Hematopoietic multipotent progenitor cell (in vitro differentiated cells): ENCODE measurements around the gene ATG7. TPM values are rescaled to one million over a fixed set of nuclear protein-coding genes. Genes with fewer than 3 reads are reported as not detected.
"Not testable (repeated sequence)": the region's sequence is repeated elsewhere in the genome, so short reads cannot be mapped to it uniquely, and the experiment has no call there.

Experiments used
- DNase-seq, 3 donors: peaks; one replicate each; pipeline ENCODE4 v3.0.0-alpha.2; 2011 to 2015; ENCODE audit warnings: low read depth in 2 of 3, low spot score in 2 of 3
- total RNA-seq: library from RNA; depleted of rRNA; stranded (reverse); fragments of >200 nt; gene quantifications from one replicate; pipeline ENCODE4 v1.2.3, GENCODE V29; 2012

ATG7 gene
- total RNA-seq, 1 donor, result 33.9 TPM

GRCh38 chr3:11250902-11251806 lies 21.0 kb upstream of the ATG7 start:
- DNase-seq, result no peak

DNA sequence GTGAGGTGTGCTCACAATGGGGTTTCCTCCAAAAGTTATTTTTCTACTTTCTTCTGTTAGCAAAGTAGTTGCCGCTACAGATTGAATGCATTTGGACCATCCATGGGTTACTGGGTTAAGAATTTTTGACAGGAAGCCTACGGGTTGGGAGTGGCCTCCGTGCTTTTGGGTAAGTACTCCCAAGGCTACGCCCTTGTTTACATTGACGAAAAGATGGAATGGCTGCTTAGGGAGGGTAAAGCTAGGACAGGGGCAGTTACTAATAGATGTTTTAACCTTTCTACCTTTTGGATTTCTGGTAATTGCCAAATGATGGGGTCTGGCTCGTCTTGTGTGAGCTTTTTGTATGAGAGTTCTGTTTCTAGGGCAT lies 20.4 kb upstream of the ATG7 start:
- DNase-seq, result no peak

DNA sequence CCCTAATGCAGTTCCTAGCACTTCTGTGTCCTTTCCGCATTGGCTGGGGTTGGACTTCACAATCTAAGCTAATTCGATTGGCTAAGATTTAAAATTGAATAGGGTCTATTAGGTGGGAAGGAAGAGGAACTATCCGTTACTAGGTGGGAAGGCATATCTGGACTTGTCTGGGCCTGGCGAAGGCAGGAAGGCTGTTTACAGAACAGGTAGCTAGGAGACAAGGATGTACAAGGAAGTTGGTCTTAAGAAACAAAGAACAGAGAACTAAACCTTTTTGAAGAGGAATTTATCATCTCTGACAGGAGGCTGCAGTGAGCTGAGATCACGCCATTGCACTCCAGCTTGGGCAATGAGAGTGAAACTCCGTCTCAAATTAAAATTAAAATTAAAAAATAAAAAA lies 17.3 kb upstream of the ATG7 start:
- DNase-seq, result no peak

- DNase-seq, result not testable (repeated sequence)
Measured at GRCh38 chr3:11255537-11255936, 16.7 kb upstream of the ATG7 start.

DNA sequence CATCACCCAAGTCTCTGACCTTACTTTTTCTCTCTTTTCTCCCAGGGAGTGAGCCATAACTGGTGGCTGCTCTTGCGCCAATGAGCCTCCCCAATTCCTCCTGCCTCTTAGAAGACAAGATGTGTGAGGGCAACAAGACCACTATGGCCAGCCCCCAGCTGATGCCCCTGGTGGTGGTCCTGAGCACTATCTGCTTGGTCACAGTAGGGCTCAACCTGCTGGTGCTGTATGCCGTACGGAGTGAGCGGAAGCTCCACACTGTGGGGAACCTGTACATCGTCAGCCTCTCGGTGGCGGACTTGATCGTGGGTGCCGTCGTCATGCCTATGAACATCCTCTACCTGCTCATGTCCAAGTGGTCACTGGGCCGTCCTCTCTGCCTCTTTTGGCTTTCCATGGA lies 13.2 kb upstream of the ATG7 start:
- DNase-seq, result no peak

- DNase-seq, result peak in 1 of 3 donors; percentile 41
Measured at GRCh38 chr3:11260460-11260859, 11.7 kb upstream of the ATG7 start.

DNA sequence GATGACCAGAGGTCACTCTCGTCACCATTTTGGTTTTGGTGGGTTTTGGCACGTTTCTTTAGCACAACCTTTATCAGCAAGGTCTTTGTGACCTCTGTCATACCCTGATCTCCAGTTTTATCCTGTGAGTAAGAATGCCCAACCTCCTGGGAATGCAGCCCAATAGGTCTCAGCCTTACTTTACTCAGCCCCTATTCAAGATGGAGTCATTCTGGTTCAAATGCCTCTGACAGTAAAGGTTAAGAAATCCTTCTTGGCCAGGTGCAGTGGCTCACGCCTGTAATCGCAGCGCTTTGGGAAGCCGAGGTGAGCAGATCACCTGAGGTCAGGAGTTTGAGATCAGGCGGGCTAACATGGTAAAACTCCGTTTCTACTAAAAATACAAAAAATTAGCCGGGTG lies 3.2 kb upstream of the ATG7 start:
- no peak for DNase-seq

DNA sequence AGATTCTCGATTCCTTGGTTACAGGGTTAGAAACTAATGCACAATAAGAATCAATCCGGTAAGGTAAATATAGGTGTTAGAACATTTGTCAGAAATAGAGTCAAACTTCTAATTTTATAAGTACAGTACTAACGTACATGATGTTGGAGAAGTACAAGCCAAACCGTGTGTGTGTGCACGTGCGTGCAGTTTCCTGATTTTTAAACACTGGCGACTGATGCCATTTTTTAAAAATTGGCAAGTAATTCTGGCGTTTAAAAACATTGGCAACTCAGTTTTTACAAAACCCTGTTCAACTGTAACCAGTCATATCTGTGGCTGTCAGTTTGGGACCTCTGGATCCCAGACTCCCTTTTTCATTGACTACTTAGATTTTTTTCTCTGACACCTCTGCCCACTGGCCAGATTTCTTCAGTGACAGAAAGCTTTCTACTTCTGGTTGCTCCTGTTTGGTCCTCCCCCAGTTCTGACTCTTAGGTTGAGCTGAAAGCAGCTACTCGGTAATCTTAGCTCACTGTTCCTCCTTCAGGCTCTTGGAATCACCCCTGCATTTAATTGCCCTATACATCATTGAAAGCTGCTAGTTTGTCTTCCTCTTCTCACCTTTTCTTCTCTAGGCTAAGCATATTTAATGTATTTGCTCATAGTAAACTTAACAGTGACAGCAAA lies 843 bp downstream of the ATG7 start:
- no peak for DNase-seq

DNA sequence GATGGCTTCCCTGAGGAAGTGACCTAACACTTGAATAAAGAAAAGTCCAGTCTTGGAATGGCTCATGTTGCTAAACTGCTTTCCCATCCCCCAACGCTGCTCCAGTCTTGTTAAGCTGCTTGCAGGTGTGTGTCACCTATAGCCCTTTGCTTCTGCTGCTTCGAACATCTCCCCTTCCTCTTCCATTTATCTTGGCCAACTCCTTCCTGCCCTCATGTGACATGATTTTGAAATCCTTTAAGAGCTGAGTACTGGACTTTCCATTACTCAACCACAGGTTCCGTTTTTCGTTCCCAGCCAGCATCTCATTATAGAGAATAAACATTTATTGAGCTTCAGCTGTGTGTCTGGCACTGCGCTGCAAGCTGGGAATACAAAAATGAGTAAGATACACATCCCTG lies 1.7 kb downstream of the ATG7 start:
- DNase-seq, result no peak

DNA sequence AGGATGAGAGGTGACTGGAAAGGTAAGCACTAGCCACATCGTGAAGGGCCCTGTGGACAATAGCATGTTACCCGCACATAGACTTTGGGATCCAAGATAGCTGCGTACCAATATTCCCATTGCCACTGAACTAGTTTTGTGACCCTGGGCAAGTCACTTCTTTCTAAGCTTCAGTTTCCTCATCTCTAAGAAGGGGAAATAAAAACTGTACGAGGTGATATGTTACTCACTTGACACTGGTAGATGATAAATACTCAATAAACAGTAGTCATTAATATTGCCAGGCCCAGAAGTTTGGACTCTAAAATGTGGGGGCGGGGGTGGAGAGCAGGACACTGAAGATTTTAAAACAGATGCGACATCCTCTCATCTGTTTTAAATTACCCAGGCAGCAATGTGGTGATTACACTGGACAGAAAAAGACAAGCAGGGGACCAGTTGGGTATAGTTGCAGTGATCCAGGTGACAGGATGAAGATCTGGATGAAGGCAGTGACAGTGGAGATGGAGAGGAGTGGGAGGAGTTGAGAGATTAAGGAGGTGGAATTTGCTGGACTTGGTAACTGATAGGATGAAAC lies 2.5 kb downstream of the ATG7 start:
- no peak for DNase-seq

- no peak for DNase-seq
Measured at GRCh38 chr3:11275926-11276325, 3.7 kb downstream of the ATG7 start.

DNA sequence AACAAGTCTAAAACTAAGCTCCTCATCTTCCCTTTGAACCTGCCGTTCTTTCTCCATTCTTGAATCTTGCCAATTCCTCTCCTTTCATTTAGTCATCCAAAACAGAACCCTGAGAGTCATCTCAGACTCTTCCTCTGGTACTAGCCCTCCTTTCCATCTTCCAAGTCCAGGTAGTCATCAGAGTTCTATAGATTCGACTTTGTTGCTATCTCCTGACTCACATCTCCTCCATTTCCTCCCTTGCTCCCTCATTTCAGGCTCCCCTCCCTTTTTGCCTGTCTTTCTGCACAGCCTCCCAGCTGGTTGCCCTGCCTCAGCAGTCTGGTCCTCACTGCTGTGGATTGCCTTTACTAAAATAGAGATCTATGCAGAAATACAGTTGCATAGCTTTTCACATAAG lies 4.7 kb downstream of the ATG7 start:
- DNase-seq, result no peak

DNA sequence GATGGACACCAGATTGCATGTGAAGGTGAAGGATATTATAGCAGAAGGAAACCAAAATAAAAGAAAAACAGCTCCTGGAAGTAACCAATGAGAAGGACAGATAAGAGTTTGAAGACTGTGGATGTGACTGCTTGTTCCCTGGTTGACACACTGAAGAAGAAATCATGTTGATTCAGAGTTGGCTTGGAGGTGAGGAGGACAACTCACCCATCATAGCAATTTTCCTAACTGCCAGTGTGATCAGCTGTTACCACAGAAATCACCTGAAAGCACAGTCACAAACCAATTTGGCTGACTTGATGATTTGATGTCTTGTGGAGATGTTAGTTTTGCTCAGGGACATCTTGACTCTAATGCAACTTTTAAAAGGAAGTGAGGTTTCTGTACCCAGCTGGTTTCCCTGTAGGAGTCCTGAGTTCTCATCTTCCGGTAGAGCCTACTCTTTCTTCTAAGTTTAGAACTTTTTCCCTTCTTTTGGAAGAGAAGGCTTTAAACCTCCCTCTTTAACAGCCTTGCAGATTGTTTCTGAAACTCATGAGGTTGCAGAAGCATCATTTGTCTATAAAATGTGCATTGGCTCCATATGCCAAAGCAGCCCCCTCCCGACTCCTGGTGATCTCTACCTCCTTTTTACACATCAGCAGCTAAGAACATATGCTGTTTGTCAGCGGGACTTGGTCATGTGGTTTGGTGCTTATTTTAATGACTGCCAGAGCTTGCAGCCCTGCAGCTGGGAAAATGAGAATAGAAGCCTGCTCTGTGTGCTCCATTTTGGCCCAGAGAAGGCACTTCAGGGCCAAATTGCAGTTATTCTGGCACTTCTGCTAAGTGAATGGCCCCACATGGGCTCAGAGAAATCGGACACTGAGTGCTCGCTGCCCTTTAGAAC lies 10.3 kb downstream of the ATG7 start:
- DNase-seq, result no peak

DNA sequence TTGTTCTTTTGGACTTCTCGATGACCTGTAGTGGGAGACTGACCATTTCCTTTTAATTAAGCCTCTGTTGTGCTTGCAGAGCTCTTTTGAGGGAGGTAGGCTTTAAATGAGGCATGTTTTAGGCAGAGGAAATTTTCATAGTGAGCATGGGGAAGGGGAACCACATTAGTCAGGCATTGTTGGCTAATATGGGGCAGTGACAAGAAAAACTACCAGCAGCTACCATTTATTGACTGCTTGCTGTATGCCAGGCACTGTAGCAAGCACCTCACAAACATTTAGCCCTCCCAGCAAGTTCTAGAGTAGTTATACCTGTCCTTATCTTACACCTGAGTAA lies 10.9 kb downstream of the ATG7 start:
- no peak for DNase-seq

GRCh38 chr3:11284011-11284410 lies 11.8 kb downstream of the ATG7 start:
- DNase-seq, result no peak

- DNase-seq, result no peak
Measured at GRCh38 chr3:11285471-11285870, 13.3 kb downstream of the ATG7 start.

DNA sequence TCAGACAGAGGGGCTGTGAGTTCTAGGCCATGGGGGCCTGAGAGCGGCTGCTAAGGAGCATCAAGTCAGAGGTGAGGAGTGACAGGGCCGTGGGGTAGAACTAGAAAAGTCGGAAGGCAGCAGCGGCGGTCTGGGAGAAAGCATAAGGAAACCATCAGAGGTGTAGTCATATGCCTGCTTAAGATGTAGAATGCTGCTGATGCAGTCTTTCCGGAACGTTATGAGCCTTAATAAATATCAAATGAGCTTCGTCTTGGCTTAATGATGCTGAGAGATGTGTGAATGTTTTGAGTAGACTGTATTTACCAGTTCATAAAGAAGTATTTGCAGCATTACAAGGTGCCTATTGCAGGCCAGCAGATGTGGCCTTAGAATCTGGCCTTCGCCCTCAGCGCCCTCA lies 15.2 kb downstream of the ATG7 start:
- no peak for DNase-seq

DNA sequence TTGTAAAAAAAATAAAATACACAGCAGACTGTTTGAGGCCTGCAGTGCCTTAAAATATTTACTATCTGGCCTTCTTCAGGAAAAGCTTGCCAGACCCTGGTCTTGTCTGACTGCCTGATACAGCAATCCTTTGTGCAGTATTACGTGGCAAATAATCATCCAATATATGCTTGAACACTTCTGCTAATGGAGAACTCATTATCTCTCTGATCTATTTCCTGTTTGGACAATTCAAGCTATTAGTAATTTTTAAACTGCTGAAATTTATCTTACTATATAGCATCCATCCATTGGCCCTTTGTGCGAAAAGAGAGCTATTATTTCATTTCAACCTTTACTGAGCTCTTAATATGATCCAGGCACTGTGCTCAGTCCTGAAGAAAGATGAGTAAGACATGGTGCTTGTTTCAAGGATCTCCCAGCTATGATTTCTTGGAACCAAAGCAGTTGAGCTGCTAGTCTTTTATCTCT lies 15.9 kb downstream of the ATG7 start:
- DNase-seq, result no peak

- peak in 2 of 3 donors; percentile 85 for DNase-seq
Measured at GRCh38 chr3:11288786-11289637, 16.8 kb downstream of the ATG7 start.

DNA sequence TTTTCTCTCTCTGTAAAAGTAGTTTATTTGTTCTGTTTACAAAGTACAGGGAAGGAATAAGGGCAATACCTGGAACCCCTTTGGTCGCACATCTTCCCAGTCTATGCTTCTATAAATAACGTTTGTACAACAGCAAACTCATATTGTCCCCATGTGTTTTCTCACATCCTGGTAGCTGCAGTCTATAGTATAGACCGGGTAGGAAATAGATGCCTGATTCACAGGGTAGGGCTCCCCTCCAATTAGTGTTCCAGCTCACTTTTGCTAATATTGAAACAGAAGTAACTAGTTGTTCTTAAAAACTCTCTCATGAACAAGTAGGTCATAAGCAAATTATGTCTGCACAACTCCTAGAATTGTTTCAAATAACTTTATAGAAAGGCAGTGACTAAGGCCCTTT lies 17.7 kb downstream of the ATG7 start:
- no peak for DNase-seq
